ENCODE results near the gene FBH1.
"Not testable (repeated sequence)": the region's sequence is repeated elsewhere in the genome, so short reads cannot be mapped to it uniquely, and the experiment has no call there.

The FBH1 gene

GRCh38 chr10:5903563-5903962, 13.5 kb downstream of the FBH1 start:
- DNase-seq (ENCODE audit: low read depth) = no peak

GRCh38 chr10:5904227-5904626, 14.2 kb downstream of the FBH1 start:
- no peak for DNase-seq (ENCODE audit: low read depth)

- no peak for DNase-seq (ENCODE audit: low read depth)
Observed at GRCh38 chr10:5905854-5906507, 15.9 kb downstream of the FBH1 start.

GRCh38 chr10:5906651-5907050, 16.6 kb downstream of the FBH1 start:
- DNase-seq (ENCODE audit: low read depth) = no peak

GRCh38 chr10:5908676-5909075, 18.6 kb downstream of the FBH1 start:
- not testable (repeated sequence) for DNase-seq (ENCODE audit: low read depth)

- DNase-seq (ENCODE audit: low read depth) = no peak
Observed at GRCh38 chr10:5910323-5911100, 20.5 kb downstream of the FBH1 start.

- DNase-seq (ENCODE audit: low read depth) = no peak
Observed at GRCh38 chr10:5911670-5912069, 21.6 kb downstream of the FBH1 start.

GRCh38 chr10:5913736-5914135, 23.7 kb downstream of the FBH1 start:
- DNase-seq (ENCODE audit: low read depth) = no peak

GRCh38 chr10:5915451-5915850, 25.4 kb downstream of the FBH1 start:
- no peak for DNase-seq (ENCODE audit: low read depth)

GRCh38 chr10:5917305-5917704, 27.3 kb downstream of the FBH1 start:
- DNase-seq (ENCODE audit: low read depth) = no peak

- no peak for DNase-seq (ENCODE audit: low read depth)
Observed at GRCh38 chr10:5918763-5919162, 28.7 kb downstream of the FBH1 start.

GRCh38 chr10:5919568-5919967, 29.5 kb downstream of the FBH1 start:
- DNase-seq (ENCODE audit: low read depth) = no peak

GRCh38 chr10:5921746-5922145, 31.7 kb downstream of the FBH1 start:
- no peak for DNase-seq (ENCODE audit: low read depth)

GRCh38 chr10:5924889-5925288, 34.8 kb downstream of the FBH1 start:
- no peak for DNase-seq (ENCODE audit: low read depth)

GRCh38 chr10:5927306-5927705, 37.3 kb downstream of the FBH1 start:
- no peak for DNase-seq (ENCODE audit: low read depth)

- DNase-seq (ENCODE audit: low read depth) = no peak
Observed at GRCh38 chr10:5929442-5929841, 39.4 kb downstream of the FBH1 start.

- DNase-seq (ENCODE audit: low read depth) = no peak
Observed at GRCh38 chr10:5930272-5930671, 40.2 kb downstream of the FBH1 start.

GRCh38 chr10:5932345-5932744, 42.3 kb downstream of the FBH1 start:
- no peak for DNase-seq (ENCODE audit: low read depth)

GRCh38 chr10:5933909-5934546, 44.0 kb downstream of the FBH1 start:
- no peak for DNase-seq (ENCODE audit: low read depth)

- no peak for DNase-seq (ENCODE audit: low read depth)
Observed at GRCh38 chr10:5935628-5936027, 45.6 kb downstream of the FBH1 start.

GRCh38 chr10:5937016-5937415, 47.0 kb downstream of the FBH1 start:
- DNase-seq (ENCODE audit: low read depth) = no peak

- no peak for DNase-seq (ENCODE audit: low read depth)
Observed at GRCh38 chr10:5938291-5938690, 48.2 kb downstream of the FBH1 start.

- no peak for DNase-seq (ENCODE audit: low read depth)
Observed at GRCh38 chr10:5940807-5941218, 50.8 kb downstream of the FBH1 start.
